Mammary epithelial cell (primary cell): ENCODE results near the gene PDE7B.

ENCODE experiments used
- CTCF ChIP-seq, 2 donors: IDR thresholded peaks in 1 of 2; conservative IDR thresholded peaks in 1 of 2; 2 replicates each; pipeline ENCODE4 v1.5.1; 2011 to 2012; ENCODE audit warnings: inconsistent platforms in 2 of 2, low read length in 2 of 2, mild to moderate bottlenecking in 2 of 2, control low read depth in 1 of 2, low read depth in 1 of 2; ENCODE audit not compliant: insufficient read depth in 1 of 2; ENCODE audit errors: extremely low read depth in 1 of 2
- EZH2 ChIP-seq: IDR thresholded peaks from 2 replicates; pipeline ENCODE4 v1.6.1; 2012; ENCODE audit warnings: low read length, inconsistent platforms, borderline replicate concordance

- no peak for TF ChIP-seq CTCF (conservative IDR thresholded peaks at IDR 0.05 in 1 of 2, IDR thresholded peaks at IDR 0.05 in 1 of 2; ENCODE audit: extremely low read depth in 1 of 2, insufficient read depth in 1 of 2, low read depth in 1 of 2, low read length in 2 of 2)
- TF ChIP-seq EZH2, result no peak
These were observed 228.4 kb downstream of the PDE7B start for GRCh38 chr6:136079701-136080565.
